Lung (tissue), 12 donors: ENCODE measurements around the gene MAGIX. TPM values are rescaled to one million over a fixed set of nuclear protein-coding genes. Genes with fewer than 3 reads are reported as not detected.
A peak's percentile ranks its signal among the peaks of the same experiment; 100 is the strongest.

ENCODE experiments used
- ATAC-seq: fragments of 200-7000 bp; cut with Tn5 transposase; one replicate; pipeline ENCODE4 v1.9.1; 2020; ENCODE audit warnings: moderate number of reproducible peaks; ENCODE audit not compliant: insufficient read depth, low FRiP score
- DNase-seq, 3 donors: peaks; one replicate each; pipeline ENCODE4 v3.0.0-alpha.2; 2013 to 2017
- H3K27ac ChIP-seq, 2 donors: one replicate each; pipeline ENCODE4 v1.5.1; 2013; ENCODE audit warnings: mild to moderate bottlenecking in 2 of 2, moderate library complexity in 2 of 2, control low read depth in 1 of 2, inconsistent platforms in 1 of 2, low read depth in 1 of 2, low read length in 1 of 2
- H3K27me3 ChIP-seq, 3 donors: one replicate each; pipeline ENCODE4 v1.5.1; 2013; ENCODE audit warnings: low read length in 2 of 3; ENCODE audit not compliant: control insufficient read depth in 3 of 3, insufficient read depth in 3 of 3
- H3K36me3 ChIP-seq, 4 donors: one replicate each; pipeline ENCODE4 v1.5.1; 2013; ENCODE audit warnings: low read length in 4 of 4, mild to moderate bottlenecking in 1 of 4, moderate library complexity in 1 of 4; ENCODE audit not compliant: control insufficient read depth in 4 of 4, insufficient read depth in 4 of 4
- H3K4me1 ChIP-seq, 5 donors: one replicate each; pipeline ENCODE4 v1.5.1; 2013; ENCODE audit warnings: low read length in 5 of 5, mild to moderate bottlenecking in 2 of 5, moderate library complexity in 1 of 5; ENCODE audit not compliant: control insufficient read depth in 5 of 5, insufficient read depth in 5 of 5
- H3K4me3 ChIP-seq: one replicate; pipeline ENCODE4 v1.5.1; 2013; ENCODE audit warnings: mild to moderate bottlenecking, control low read depth, moderate library complexity
- H3K9ac ChIP-seq, 2 donors: one replicate each; pipeline ENCODE4 v1.5.1; 2013; ENCODE audit warnings: low read length in 2 of 2, control low read depth in 1 of 2; ENCODE audit not compliant: insufficient read depth in 1 of 2
- H3K9me3 ChIP-seq, 4 donors: one replicate each; pipeline ENCODE4 v1.5.1; 2013; ENCODE audit warnings: low read length in 3 of 4, mild to moderate bottlenecking in 1 of 4, moderate library complexity in 1 of 4; ENCODE audit not compliant: control insufficient read depth in 4 of 4, insufficient read depth in 3 of 4
- WGBS, 2 donors: extraction: QIAGEN DNeasy Blood & Tissue Kit; methylation state at CpG; one replicate each; pipeline ENCODE4 v1.1.7; 2013; 5-methylcytosine and 5-hydroxymethylcytosine counted together
- polyA plus RNA-seq, 2 donors: library from polyadenylated mRNA; stranded (reverse); fragments of 200-250 nt; gene quantifications; one replicate each; pipeline ENCODE4 v1.2.1, GENCODE V29; 2013
- total RNA-seq, 2 donors: library from RNA; depleted of rRNA in 1 of 2; stranded (reverse); fragments of >200 nt in 1 of 2; gene quantifications; one replicate each; pipeline ENCODE4 v1.2.1, GENCODE V29; 2014 to 2021
- TF ChIP-seq, protein P1 (sequence below): IDR thresholded peaks from 2 replicates; pipeline ENCODE4 v1.5.1; 2012; ENCODE audit warnings: mild to moderate bottlenecking; ENCODE audit errors: control extremely low read depth, extremely low read depth
- donor health status: control.
- donor health status: control.
- donor health status: Bipolar disorder and iron deficiency.
- donor health status: healthy.
- donor health status: DM: yes; HTN: yes; CAD: no.

The MAGIX gene
- total and polyA plus RNA-seq, 4 donors = 7.3 to 19.0 (median 12.5) TPM

- H3K9ac ChIP-seq = no peak overlapping the region
- peaks cover 0 to 3% (median 0%) of the 10 kb centered on the region in 4 donors for H3K9me3 ChIP-seq
- TF ChIP-seq, protein P1, sequence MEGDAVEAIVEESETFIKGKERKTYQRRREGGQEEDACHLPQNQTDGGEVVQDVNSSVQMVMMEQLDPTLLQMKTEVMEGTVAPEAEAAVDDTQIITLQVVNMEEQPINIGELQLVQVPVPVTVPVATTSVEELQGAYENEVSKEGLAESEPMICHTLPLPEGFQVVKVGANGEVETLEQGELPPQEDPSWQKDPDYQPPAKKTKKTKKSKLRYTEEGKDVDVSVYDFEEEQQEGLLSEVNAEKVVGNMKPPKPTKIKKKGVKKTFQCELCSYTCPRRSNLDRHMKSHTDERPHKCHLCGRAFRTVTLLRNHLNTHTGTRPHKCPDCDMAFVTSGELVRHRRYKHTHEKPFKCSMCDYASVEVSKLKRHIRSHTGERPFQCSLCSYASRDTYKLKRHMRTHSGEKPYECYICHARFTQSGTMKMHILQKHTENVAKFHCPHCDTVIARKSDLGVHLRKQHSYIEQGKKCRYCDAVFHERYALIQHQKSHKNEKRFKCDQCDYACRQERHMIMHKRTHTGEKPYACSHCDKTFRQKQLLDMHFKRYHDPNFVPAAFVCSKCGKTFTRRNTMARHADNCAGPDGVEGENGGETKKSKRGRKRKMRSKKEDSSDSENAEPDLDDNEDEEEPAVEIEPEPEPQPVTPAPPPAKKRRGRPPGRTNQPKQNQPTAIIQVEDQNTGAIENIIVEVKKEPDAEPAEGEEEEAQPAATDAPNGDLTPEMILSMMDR = no peak
- DNase-seq (no peak), ATAC-seq (no peak)
- H3K36me3 ChIP-seq = peaks cover 0 to 20% (median 3%) of the 10 kb centered on the region in 4 donors
- WGBS, 2 donors = 58 to 67% methylated on average over 2 to 4 of the region's 4 CpGs
- H3K4me3 ChIP-seq = no peak overlapping the region
- peak overlapping the region in 1 of 2 donors; percentile 28 for H3K27ac ChIP-seq
- no peaks in the 10 kb centered on the region for H3K27me3 ChIP-seq
- peaks cover 0 to 3% (median 0%) of the 10 kb centered on the region in 5 donors for H3K4me1 ChIP-seq
Measured at GRCh38 chrX:49177338-49177833, 14.8 kb downstream of the MAGIX start.

DNA sequence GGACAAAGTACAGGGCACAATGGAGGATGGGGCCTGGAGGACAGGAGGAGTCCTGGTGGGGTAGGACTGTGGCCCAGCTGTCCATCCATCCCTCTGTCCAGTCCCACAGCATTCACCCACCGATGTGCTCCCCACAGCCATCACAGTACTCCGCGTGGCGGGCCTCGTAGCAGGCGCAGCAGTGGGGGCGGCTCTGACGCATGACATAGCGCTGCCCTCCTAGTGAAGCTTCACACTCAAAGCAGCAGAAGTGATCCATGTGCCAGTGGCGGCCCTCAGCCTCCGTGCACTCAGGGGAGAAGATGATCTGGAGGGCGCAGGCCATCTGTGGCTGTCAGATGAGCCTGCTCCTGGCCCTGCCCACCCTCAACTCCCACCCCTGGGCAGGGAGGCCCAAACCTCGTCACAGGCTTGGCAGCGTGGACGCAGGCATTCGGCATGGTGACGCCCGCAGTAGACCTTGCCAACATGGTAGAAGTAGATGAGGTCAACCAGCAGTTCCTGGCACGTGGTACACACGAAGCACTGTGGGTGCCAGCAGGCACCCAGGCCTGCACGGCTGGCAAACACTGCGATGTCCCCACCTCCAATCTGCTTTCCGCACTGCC, 15.4 kb downstream of the MAGIX start:
- Histone ChIP-seq H3K27me3 (no peaks in the 10 kb centered on the region), H3K4me3 (no peak overlapping the region), H3K36me3 (peaks cover 0 to 22% (median 3%) of the 10 kb centered on the region in 4 donors), H3K4me1 (peaks cover 0 to 2% (median 0%) of the 10 kb centered on the region in 5 donors), H3K27ac (no peak overlapping the region), H3K9ac (no peak overlapping the region), H3K9me3 (peaks cover 0 to 3% (median 0%) of the 10 kb centered on the region in 4 donors)
- DNase-seq = no peak
- WGBS, 2 donors = 93 to 95% methylated on average over 18 to 23 of the region's 23 CpGs
- ATAC-seq = no peak
- TF ChIP-seq, protein P1 = no peak

DNA sequence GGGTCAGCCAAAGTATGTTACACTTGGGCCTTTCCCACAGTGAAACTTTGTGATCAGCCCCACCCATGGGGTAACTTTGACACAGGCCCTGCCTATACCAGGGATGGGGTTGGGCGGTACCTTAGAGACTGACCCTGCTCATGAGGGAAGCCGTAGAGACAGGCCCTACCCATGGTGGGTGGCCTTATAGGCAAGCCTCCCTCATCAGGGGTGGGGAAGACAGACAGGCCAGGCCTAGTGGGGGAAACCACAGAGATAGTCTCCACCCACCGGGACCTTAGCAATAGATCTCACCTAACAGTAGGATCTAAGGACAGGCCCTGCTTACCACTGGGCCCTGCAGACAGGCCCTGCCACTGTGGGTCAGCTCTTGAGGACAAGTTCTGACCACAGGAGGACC, 16.0 kb downstream of the MAGIX start:
- no peak overlapping the region for H3K9ac ChIP-seq
- H3K27ac ChIP-seq = no peak overlapping the region
- no peaks in the 10 kb centered on the region for H3K27me3 ChIP-seq
- H3K36me3 ChIP-seq = peaks cover 0 to 23% (median 3%) of the 10 kb centered on the region in 4 donors
- no peak for DNase-seq
- no peaks in the 10 kb centered on the region for H3K4me1 ChIP-seq
- WGBS, 2 donors = 89 to 95% methylated on average over 2 to 3 of the region's 3 CpGs
- ATAC-seq = no peak
- no peak overlapping the region for H3K4me3 ChIP-seq
- H3K9me3 ChIP-seq = peaks cover 0 to 3% (median 0%) of the 10 kb centered on the region in 4 donors
- TF ChIP-seq, protein P1 = no peak
